WERI-Rb-1 (cell line): Measurements from ENCODE around the gene GHRH.

Source experiments
- DNase-seq: peaks from one replicate; pipeline ENCODE4 v3.0.0-alpha.2; 2020
- H3K27ac ChIP-seq: fragments of 250-450 bp; sonication (Bioruptor Pico); 2 replicates; pipeline ENCODE4 v1.5.1; 2020; ENCODE audit warnings: mild to moderate bottlenecking, moderate library complexity
- H3K27me3 ChIP-seq: fragments of 250-450 bp; sonication (Bioruptor Pico); 2 replicates; pipeline ENCODE4 v1.5.1; 2021; ENCODE audit warnings: mild to moderate bottlenecking, low read depth, moderate library complexity; ENCODE audit not compliant: insufficient read depth, severe bottlenecking
- H3K36me3 ChIP-seq: fragments of 250-450 bp; sonication (Bioruptor Pico); 2 replicates; pipeline ENCODE4 v1.5.1; 2020; ENCODE audit warnings: mild to moderate bottlenecking, moderate library complexity
- H3K4me3 ChIP-seq: 2 replicates; pipeline ENCODE4 v1.5.1; 2011; ENCODE audit warnings: low read depth, mild to moderate bottlenecking, control low read depth, low read length
- H3K9me3 ChIP-seq: fragments of 250-450 bp; sonication (Bioruptor Pico); 2 replicates; pipeline ENCODE4 v1.5.1; 2021; ENCODE audit warnings: mild to moderate bottlenecking, moderate library complexity; ENCODE audit not compliant: severe bottlenecking
- TF ChIP-seq, protein P1 (sequence below): IDR thresholded peaks from 2 replicates; pipeline ENCODE4 v1.5.1; 2011; ENCODE audit warnings: low read depth, mild to moderate bottlenecking, control low read depth, inconsistent platforms, low read length

GHRH gene

DNA sequence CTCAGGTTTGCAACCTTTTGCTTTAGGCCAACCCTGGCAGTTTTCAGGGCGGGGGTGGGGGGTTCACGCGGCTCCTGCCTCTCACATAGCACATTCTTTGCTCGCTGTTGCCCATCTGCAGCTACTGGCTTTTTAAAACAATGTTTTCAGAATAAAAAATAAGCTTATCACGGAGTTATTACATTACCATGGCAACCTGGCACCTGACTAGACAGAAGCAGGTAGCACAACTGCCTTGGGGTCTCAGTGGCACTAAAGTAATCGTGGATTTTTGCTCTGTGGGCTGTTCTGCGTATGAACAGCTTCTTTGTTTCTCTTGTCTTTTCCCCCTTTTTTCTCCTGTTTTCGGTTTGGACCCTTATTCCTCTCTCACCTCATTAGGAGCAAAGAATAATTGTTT is 18.8 kb upstream of the GHRH start:
- TF ChIP-seq, protein P1, sequence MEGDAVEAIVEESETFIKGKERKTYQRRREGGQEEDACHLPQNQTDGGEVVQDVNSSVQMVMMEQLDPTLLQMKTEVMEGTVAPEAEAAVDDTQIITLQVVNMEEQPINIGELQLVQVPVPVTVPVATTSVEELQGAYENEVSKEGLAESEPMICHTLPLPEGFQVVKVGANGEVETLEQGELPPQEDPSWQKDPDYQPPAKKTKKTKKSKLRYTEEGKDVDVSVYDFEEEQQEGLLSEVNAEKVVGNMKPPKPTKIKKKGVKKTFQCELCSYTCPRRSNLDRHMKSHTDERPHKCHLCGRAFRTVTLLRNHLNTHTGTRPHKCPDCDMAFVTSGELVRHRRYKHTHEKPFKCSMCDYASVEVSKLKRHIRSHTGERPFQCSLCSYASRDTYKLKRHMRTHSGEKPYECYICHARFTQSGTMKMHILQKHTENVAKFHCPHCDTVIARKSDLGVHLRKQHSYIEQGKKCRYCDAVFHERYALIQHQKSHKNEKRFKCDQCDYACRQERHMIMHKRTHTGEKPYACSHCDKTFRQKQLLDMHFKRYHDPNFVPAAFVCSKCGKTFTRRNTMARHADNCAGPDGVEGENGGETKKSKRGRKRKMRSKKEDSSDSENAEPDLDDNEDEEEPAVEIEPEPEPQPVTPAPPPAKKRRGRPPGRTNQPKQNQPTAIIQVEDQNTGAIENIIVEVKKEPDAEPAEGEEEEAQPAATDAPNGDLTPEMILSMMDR = no peak
- no peaks in the 10 kb centered on the region for H3K9me3 ChIP-seq
- H3K27ac ChIP-seq = no peak overlapping the region
- DNase-seq = no peak
- H3K27me3 ChIP-seq = no peaks in the 10 kb centered on the region
- no peaks in the 10 kb centered on the region for H3K36me3 ChIP-seq
- H3K4me3 ChIP-seq = no peak overlapping the region

DNA sequence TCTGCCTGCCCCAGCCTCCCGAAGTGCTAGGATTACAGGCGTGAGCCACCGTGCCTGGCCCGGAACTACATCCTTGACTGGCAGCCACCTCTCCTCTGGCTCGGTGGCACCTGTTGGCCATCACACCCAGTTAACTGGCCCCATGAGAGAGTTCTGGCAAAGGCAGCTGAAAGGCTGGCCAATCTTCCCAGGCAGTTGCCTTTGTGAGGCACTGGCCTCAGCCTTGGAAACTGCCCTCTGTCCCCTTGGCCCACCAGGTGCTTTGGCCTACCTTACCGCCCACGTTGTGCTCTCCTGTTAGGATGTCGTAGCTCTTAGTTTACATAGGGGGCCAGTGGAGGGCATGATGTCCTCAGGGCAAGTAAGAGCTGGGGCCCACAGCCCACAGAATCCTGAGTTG is 18.2 kb upstream of the GHRH start:
- Histone ChIP-seq H3K27ac (no peak overlapping the region), H3K4me3 (no peak overlapping the region), H3K27me3 (no peaks in the 10 kb centered on the region), H3K36me3 (no peaks in the 10 kb centered on the region), H3K9me3 (no peaks in the 10 kb centered on the region)
- TF ChIP-seq, protein P1 = no peak
- no peak for DNase-seq

DNA sequence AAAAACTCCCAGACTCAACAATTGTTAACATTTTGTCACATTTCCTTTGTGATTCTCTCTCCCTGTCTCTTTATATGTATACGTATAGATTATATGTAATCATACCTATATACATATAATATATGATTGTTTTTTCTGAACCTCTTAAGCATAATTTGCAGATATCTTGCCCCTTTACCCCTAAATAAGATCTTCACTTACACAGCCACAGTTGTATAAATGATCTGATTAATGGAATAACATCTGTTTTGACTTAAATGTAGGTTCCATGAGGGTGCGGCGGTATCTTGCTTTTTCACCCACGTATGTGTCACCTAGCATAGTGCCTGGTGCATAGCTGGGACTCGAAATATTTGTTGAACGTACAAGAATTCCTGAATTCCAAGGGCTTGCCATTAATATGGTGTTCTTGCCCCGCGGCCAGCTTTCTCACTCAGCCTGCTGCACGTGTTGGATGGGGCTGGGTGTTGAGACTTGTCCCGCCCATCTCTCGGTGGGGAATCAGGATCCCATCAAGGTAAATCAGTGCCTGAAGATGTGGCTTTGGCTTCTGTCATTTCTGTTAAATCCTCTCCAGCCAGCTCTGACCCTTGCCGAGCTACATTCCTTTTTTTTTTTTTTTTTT is 17.5 kb upstream of the GHRH start:
- no peak overlapping the region for H3K4me3 ChIP-seq
- no peaks in the 10 kb centered on the region for H3K9me3 ChIP-seq
- H3K36me3 ChIP-seq = no peaks in the 10 kb centered on the region
- no peak for DNase-seq
- H3K27me3 ChIP-seq = no peaks in the 10 kb centered on the region
- TF ChIP-seq, protein P1 = no peak
- H3K27ac ChIP-seq = no peak overlapping the region

DNA sequence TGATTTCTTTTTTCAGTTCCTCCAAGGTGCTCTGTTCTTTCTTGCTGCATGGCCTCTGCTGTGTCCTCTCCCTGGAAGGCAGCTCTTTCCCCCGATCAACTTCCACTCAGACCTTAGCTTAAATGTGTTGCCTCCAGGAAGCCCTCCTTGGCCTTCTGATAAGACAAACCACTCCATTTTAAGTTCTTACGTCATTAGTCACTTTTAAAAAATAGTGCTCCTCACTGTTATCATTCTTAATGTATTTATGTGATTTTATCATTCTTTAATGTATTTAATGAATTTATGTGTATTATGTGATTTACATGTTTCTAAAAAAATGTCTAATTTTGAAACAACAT is 15.6 kb upstream of the GHRH start:
- Histone ChIP-seq H3K36me3 (no peaks in the 10 kb centered on the region), H3K4me3 (no peak overlapping the region), H3K27ac (no peak overlapping the region), H3K27me3 (no peaks in the 10 kb centered on the region), H3K9me3 (no peaks in the 10 kb centered on the region)
- DNase-seq = no peak
- TF ChIP-seq, protein P1 = no peak

DNA sequence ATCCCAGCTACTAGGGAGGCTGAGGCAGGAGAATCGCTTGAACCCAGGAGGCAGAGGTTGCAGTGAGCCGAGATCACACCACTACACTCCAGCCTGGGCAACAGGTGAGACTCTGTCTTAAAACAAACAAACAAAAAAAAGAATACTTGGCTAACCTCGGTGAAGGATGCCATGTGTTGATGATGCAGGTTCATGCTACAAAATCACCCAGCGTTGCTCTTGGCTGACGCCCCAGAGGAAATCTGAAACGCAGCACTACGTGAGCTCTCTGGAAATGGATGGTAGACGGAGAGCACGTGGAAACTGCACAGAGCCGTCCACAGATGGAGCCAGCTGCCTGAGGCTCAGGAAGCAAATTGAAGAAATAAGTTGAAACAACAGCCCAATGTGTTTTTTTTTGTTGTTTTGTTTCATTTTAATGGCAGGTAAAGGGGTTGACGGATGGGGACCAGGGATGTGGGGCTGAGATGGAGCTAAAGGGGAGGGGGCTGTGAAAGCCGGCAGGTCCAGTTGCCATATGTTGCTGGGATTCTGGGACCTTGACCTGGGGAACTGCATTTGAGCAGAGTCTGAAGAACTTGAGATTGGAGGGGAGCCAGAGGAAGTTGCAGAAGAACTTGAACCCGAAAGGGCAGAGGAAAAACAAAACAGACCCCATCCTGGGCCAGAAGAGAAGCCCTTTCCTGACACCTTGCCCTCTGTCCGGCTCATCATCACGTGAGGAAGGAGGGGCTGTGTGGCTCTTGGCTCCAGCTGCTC is 15.1 kb upstream of the GHRH start:
- TF ChIP-seq, protein P1 = peak; percentile 38; the same call in 1 of the 2 replicates
- Histone ChIP-seq H3K4me3 (no peak overlapping the region), H3K9me3 (no peaks in the 10 kb centered on the region), H3K27ac (no peak overlapping the region), H3K27me3 (no peaks in the 10 kb centered on the region), H3K36me3 (no peaks in the 10 kb centered on the region)
- peak; percentile 24 for DNase-seq
